ENCODE data around the gene MAP2. TPM values are rescaled to one million over a fixed set of nuclear protein-coding genes. Genes with fewer than 3 reads are reported as not detected.

The MAP2 gene
- total RNA-seq, 2 experiments from 2014 or later = not detected

DNA sequence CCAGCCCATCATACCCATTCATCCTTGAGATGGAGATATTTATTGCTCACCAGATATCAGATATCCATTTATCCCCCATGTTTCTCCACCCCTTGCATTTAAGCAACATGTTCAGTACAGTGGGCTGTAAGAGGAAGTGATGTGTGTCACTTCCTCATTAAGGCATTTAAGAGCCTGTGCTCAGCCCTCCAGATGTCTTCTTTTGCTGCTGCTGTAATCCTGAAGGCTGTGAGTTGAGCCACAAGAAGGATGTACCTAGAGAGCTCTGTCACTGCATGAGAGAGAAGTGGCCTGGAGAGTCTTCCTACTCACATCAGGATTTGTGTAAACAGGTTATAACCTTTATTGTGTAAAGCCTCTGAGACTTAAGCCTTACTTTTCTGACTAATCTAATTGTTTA lies 195.9 kb downstream of the MAP2 start:
- DNase-seq = no peak
- no peaks in the 10 kb centered on the region for H3K9me3 Mint-ChIP-seq (ENCODE audit: insufficient read depth)
- ATAC-seq = no peak
- H3K27ac Mint-ChIP-seq = no peak overlapping the region
- CTCF ChIA-PET = no interaction called here
- no peaks in the 10 kb centered on the region for H3K27me3 Mint-ChIP-seq (ENCODE audit: low read depth)
- H3K4me1 Mint-ChIP-seq (ENCODE audit: low read depth) = no peaks in the 10 kb centered on the region
- H3K36me3 Mint-ChIP-seq (ENCODE audit: low read depth) = no peaks in the 10 kb centered on the region
- no peak overlapping the region for H3K4me3 Mint-ChIP-seq
- POLR2A ChIA-PET = no interaction called here

DNA sequence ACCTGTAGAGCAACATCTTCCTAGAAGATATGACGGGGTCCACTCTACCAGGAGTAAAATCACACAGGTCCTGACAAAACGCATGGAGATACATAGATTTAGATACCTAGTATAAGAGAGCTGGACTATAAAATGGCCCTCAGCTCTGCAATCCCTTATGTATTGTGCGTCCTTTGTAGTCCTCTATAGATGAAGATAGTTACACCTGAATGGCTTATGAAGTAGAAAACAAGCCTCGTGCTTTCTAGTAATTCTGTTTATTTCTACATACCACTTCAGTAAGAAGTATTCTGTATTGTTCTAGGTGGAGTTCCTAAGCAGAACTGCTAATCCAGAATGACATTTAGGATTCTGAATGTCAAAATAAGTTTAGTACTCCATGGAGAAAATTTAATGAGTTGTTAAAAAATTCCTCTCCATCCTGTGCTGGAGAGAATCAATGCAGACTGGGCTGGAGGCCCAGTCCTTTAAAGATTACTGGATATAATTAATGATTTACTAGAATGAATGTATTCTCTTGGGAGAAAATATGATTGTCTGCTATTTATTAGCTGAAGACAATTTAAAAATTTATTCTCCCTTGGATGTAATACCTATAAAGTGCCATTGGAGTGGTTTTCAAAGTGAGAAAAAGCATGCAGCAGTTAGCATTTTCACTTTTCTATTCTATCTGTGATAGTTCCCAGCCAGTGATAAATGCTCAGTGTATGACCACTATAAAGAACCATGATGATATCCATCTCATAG lies 200.5 kb downstream of the MAP2 start:
- Mint-ChIP-seq H3K27me3 (ENCODE audit: low read depth) (no peaks in the 10 kb centered on the region), H3K9me3 (ENCODE audit: insufficient read depth) (no peaks in the 10 kb centered on the region), H3K27ac (no peak overlapping the region), H3K4me3 (no peak overlapping the region), H3K36me3 (ENCODE audit: low read depth) (no peaks in the 10 kb centered on the region), H3K4me1 (ENCODE audit: low read depth) (no peaks in the 10 kb centered on the region)
- POLR2A ChIA-PET = no interaction called here
- ATAC-seq = no peak
- no peak for DNase-seq
- CTCF ChIA-PET = no interaction called here

DNA sequence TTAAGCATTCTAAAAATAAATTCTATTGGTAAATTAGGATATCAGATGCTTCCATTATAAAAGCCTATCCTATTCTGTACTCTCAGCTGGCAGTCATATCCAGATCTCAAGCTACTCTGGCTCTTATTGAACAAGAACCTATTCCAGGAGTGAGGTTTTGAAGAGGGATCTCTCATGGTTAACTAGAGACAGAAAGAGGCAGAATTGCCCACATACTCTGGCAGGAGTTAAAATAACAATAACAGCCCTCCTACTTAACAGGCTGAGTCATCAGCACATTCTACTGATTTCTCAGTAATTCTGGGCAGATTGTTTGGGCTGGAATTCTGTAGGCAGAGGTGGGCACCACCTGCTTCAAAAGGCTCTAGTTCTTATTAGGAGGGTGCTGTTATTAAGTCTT lies 205.8 kb downstream of the MAP2 start:
- no peaks in the 10 kb centered on the region for H3K36me3 Mint-ChIP-seq (ENCODE audit: low read depth)
- no peak overlapping the region for H3K4me3 Mint-ChIP-seq
- ATAC-seq = no peak
- H3K9me3 Mint-ChIP-seq (ENCODE audit: insufficient read depth) = no peaks in the 10 kb centered on the region
- H3K4me1 Mint-ChIP-seq (ENCODE audit: low read depth) = no peaks in the 10 kb centered on the region
- H3K27me3 Mint-ChIP-seq (ENCODE audit: low read depth) = no peaks in the 10 kb centered on the region
- CTCF ChIA-PET = no interaction called here
- no peak for DNase-seq
- POLR2A ChIA-PET = no interaction called here
- H3K27ac Mint-ChIP-seq = no peak overlapping the region

GRCh38 chr2:209633911-209634310 lies 210.1 kb downstream of the MAP2 start:
- no peaks in the 10 kb centered on the region for H3K27me3 Mint-ChIP-seq (ENCODE audit: low read depth)
- H3K27ac Mint-ChIP-seq = no peak overlapping the region
- H3K9me3 Mint-ChIP-seq (ENCODE audit: insufficient read depth) = no peaks in the 10 kb centered on the region
- ChIA-PET POLR2A (no interaction called here), CTCF (no interaction called here)
- H3K36me3 Mint-ChIP-seq (ENCODE audit: low read depth) = no peaks in the 10 kb centered on the region
- ATAC-seq (no peak), DNase-seq (no peak)
- no peak overlapping the region for H3K4me3 Mint-ChIP-seq
- no peaks in the 10 kb centered on the region for H3K4me1 Mint-ChIP-seq (ENCODE audit: low read depth)

DNA sequence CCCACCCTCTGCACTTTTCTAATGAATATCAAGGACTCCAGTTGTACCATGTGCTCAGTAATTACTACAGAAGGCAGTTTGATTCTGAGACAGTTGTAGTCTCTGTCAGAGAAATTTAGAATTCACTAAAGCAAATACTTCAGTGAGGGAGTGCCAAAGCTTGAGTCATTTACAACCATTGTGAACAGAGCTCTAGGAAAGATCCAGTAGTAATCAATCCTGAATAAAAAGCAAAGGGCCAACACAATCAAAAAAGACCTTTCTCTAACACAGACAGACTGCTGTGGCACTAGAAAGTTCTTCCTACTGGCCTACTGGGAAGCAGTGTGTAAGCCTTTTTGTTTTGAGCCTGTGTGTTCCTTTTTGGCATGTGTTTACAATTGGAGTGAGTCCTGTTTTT lies 212.2 kb downstream of the MAP2 start:
- H3K27ac Mint-ChIP-seq = no peak overlapping the region
- POLR2A ChIA-PET = no interaction called here
- CTCF ChIA-PET = no interaction called here
- no peak for DNase-seq
- H3K4me1 Mint-ChIP-seq (ENCODE audit: low read depth) = no peaks in the 10 kb centered on the region
- H3K36me3 Mint-ChIP-seq (ENCODE audit: low read depth) = no peaks in the 10 kb centered on the region
- no peaks in the 10 kb centered on the region for H3K27me3 Mint-ChIP-seq (ENCODE audit: low read depth)
- no peak overlapping the region for H3K4me3 Mint-ChIP-seq
- no peaks in the 10 kb centered on the region for H3K9me3 Mint-ChIP-seq (ENCODE audit: insufficient read depth)
- no peak for ATAC-seq

GRCh38 chr2:209637293-209637692 lies 213.4 kb downstream of the MAP2 start:
- CTCF ChIA-PET = no interaction called here
- H3K4me3 Mint-ChIP-seq = no peak overlapping the region

GRCh38 chr2:209638346-209638745 lies 214.5 kb downstream of the MAP2 start:
- ChIA-PET CTCF (no interaction called here), POLR2A (no interaction called here)
- no peak for DNase-seq
- no peak for ATAC-seq
- no peak overlapping the region for H3K27ac Mint-ChIP-seq
- no peaks in the 10 kb centered on the region for H3K27me3 Mint-ChIP-seq (ENCODE audit: low read depth)
- H3K4me1 Mint-ChIP-seq (ENCODE audit: low read depth) = no peaks in the 10 kb centered on the region
- no peaks in the 10 kb centered on the region for H3K9me3 Mint-ChIP-seq (ENCODE audit: insufficient read depth)
- H3K4me3 Mint-ChIP-seq = no peak overlapping the region
- no peaks in the 10 kb centered on the region for H3K36me3 Mint-ChIP-seq (ENCODE audit: low read depth)

More at GRCh38 chr2:209637293-209637692, 213.4 kb downstream of the MAP2 start:
- no peaks in the 10 kb centered on the region for H3K4me1 Mint-ChIP-seq (ENCODE audit: low read depth)
- DNase-seq (no peak), ATAC-seq (no peak)
- H3K9me3 Mint-ChIP-seq (ENCODE audit: insufficient read depth) = no peaks in the 10 kb centered on the region
- H3K36me3 Mint-ChIP-seq (ENCODE audit: low read depth) = no peaks in the 10 kb centered on the region
- no peaks in the 10 kb centered on the region for H3K27me3 Mint-ChIP-seq (ENCODE audit: low read depth)
- POLR2A ChIA-PET = no interaction called here
- H3K27ac Mint-ChIP-seq = no peak overlapping the region

DNA sequence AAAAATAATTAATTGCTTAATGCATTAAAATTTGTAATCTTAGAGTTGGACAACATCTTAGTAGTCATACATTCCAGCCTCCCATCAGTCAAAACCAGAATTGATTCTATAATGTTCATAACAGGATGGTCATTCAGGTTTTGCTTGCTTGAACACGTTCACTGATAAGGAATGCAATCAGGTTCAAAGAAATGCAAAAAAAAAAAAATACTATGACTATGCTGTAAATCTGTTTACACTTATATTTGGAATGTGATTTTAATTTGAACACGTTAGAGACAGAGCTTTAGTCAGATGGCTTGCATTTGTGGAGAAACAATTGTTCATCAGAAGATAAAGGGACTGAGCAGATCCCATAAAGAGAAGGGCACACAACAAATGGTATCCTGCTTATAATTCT lies 216.5 kb downstream of the MAP2 start:
- no peaks in the 10 kb centered on the region for H3K4me1 Mint-ChIP-seq (ENCODE audit: low read depth)
- ChIA-PET CTCF (no interaction called here), POLR2A (no interaction called here)
- H3K27me3 Mint-ChIP-seq (ENCODE audit: low read depth) = no peaks in the 10 kb centered on the region
- H3K27ac Mint-ChIP-seq = no peak overlapping the region
- H3K36me3 Mint-ChIP-seq (ENCODE audit: low read depth) = no peaks in the 10 kb centered on the region
- H3K4me3 Mint-ChIP-seq = no peak overlapping the region
- no peak for ATAC-seq
- DNase-seq = no peak
- no peaks in the 10 kb centered on the region for H3K9me3 Mint-ChIP-seq (ENCODE audit: insufficient read depth)

- H3K9me3 Mint-ChIP-seq (ENCODE audit: insufficient read depth) = no peaks in the 10 kb centered on the region
- H3K36me3 Mint-ChIP-seq (ENCODE audit: low read depth) = no peaks in the 10 kb centered on the region
- H3K4me1 Mint-ChIP-seq (ENCODE audit: low read depth) = no peaks in the 10 kb centered on the region
- CTCF ChIA-PET = no interaction called here
- H3K27ac Mint-ChIP-seq = no peak overlapping the region
- POLR2A ChIA-PET = no interaction called here
- DNase-seq = no peak
- ATAC-seq = no peak
- H3K4me3 Mint-ChIP-seq = no peak overlapping the region
- H3K27me3 Mint-ChIP-seq (ENCODE audit: low read depth) = no peaks in the 10 kb centered on the region
These were observed 218.4 kb downstream of the MAP2 start for GRCh38 chr2:209642146-209642820.

- Mint-ChIP-seq H3K4me3 (no peak overlapping the region), H3K27ac (no peak overlapping the region), H3K36me3 (ENCODE audit: low read depth) (no peaks in the 10 kb centered on the region), H3K4me1 (ENCODE audit: low read depth) (no peaks in the 10 kb centered on the region), H3K9me3 (ENCODE audit: insufficient read depth) (no peaks in the 10 kb centered on the region), H3K27me3 (ENCODE audit: low read depth) (no peaks in the 10 kb centered on the region)
- ChIA-PET POLR2A (no interaction called here), CTCF (no interaction called here)
- ATAC-seq (no peak), DNase-seq (no peak)
These were observed 221.0 kb downstream of the MAP2 start for GRCh38 chr2:209644842-209645241.

GRCh38 chr2:209648714-209649113 lies 224.9 kb downstream of the MAP2 start:
- no peak for DNase-seq
- no peak for ATAC-seq
- Mint-ChIP-seq H3K27ac (no peak overlapping the region), H3K4me1 (ENCODE audit: low read depth) (no peaks in the 10 kb centered on the region), H3K36me3 (ENCODE audit: low read depth) (no peaks in the 10 kb centered on the region), H3K9me3 (ENCODE audit: insufficient read depth) (no peaks in the 10 kb centered on the region), H3K27me3 (ENCODE audit: low read depth) (no peaks in the 10 kb centered on the region), H3K4me3 (no peak overlapping the region)
- CTCF ChIA-PET = no interaction called here
- POLR2A ChIA-PET = no interaction called here

DNA sequence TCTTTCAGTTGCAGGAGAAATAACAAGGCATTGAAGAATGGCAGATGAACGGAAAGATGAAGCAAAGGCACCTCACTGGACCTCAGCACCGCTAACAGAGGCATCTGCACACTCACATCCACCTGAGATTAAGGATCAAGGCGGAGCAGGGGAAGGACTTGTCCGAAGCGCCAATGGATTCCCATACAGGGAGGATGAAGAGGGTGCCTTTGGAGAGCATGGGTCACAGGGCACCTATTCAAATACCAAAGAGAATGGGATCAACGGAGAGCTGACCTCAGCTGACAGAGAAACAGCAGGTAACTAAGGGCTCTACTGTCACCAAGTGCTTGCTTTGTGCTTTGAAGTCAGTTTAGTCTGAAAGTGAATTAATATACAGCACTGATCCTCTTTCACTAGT lies 229.3 kb downstream of the MAP2 start:
- Mint-ChIP-seq H3K27me3 (ENCODE audit: low read depth) (no peaks in the 10 kb centered on the region), H3K27ac (no peak overlapping the region), H3K36me3 (ENCODE audit: low read depth) (no peaks in the 10 kb centered on the region), H3K4me3 (no peak overlapping the region), H3K4me1 (ENCODE audit: low read depth) (no peaks in the 10 kb centered on the region), H3K9me3 (ENCODE audit: insufficient read depth) (peaks cover 4% of the 10 kb centered on the region)
- ChIA-PET CTCF (no interaction called here), POLR2A (no interaction called here)
- DNase-seq (no peak), ATAC-seq (no peak)

Data from activated CD8-positive, alpha-beta T cell treated with anti-CD3 and anti-CD28 coated beads, Interleukin-2, amount 10 ng/mL, durations not matched to agents 7 days and 5 days (primary cell).